Activated T-cell treated with anti-CD3 and anti-CD28 coated beads for 1 hour (primary cell): ENCODE results near the gene ESR1.
"Not testable (repeated sequence)": the region's sequence is repeated elsewhere in the genome, so short reads cannot be mapped to it uniquely, and the experiment has no call there.

Experiments used
- DNase-seq: peaks from one replicate; pipeline ENCODE4 v3.0.0-alpha.2; 2020; ENCODE audit warnings: low read depth

ESR1 gene

DNA sequence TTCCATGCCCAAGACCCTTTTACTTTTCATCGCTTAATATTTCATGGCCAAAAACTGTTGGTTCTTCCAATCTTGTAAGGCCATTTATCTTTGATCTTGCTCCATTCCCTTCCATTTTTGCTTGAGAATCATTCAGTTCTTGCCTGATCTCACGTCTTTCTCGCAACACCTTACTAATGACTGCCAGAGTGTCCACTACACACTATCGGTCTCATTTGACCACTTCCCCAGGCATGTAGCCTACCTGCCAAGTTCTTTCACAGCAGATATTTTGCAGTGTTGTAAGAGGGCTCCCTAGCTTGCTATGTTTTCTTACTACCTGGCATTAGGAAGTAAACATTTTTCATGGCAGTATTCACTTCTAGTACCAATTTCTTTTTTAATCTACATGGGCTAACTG, 248.0 kb downstream of the ESR1 start:
- no peak for DNase-seq

DNA sequence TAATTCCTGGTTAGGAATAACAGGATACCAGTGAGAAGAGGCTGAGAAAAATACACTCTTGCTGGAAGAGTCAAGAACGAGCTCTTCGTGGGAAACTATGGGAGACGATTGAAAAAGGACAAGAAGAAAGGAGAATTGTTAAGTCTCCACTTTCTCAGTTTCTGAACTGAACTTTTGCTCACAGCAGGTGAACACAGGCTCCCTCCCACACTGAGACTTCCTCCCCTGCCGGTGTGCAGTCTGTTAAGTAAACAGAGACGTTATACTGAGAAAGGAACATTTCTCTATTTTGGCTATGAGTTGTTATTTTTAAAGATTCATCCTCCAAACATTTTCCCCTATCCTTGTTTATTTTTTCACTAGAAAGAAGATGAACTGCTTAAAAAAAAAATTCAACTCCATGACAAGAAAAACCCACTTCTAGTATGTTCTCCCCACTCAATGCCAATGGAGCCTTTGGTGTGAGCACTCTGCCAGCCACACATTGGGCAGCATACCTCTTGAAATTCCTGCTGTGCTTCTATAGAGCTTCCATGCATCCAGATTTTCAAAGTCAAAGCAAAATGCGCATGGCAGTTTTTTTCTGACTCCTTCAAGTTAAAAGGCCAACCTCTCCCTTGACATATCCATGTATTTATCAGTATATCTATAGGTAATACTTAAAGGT, 250.5 kb downstream of the ESR1 start:
- DNase-seq = no peak

DNA sequence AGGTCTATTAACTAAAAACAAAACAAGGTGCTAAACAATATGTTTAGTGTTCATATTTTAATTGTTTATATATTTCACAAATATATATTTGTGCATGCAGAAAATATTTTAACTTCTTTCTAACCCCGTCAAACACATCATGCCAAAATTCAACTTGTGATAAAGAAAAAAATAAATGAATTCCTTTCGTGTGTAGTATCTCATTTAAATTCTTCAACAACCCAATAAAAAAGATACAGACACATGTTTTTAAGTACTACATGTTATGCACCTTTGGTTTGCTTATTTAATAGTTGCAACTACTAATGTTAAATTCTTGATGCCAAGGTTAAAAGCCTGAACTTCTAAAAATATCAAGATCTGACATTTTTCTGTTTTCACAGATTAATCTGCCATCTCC, 252.4 kb downstream of the ESR1 start:
- DNase-seq = no peak

DNA sequence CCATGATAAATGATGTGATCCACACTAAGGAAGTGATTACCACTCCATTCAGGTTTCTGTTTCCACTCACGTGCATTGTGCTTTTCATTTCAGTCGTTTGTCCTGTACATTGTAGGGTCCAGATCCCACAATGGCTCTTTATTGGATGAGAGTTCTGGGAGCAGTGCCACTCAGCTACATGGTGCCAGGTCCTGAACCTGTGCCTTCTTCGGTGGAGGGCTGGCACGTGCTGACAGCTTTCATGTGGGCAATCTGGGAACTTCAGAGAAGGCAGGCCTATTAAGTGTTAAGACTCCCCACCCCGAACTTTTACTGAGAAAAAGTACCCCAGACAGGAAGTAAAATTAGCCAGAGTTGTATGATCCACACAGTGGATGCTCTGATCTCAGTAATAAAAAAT, 255.0 kb downstream of the ESR1 start:
- no peak for DNase-seq

DNA sequence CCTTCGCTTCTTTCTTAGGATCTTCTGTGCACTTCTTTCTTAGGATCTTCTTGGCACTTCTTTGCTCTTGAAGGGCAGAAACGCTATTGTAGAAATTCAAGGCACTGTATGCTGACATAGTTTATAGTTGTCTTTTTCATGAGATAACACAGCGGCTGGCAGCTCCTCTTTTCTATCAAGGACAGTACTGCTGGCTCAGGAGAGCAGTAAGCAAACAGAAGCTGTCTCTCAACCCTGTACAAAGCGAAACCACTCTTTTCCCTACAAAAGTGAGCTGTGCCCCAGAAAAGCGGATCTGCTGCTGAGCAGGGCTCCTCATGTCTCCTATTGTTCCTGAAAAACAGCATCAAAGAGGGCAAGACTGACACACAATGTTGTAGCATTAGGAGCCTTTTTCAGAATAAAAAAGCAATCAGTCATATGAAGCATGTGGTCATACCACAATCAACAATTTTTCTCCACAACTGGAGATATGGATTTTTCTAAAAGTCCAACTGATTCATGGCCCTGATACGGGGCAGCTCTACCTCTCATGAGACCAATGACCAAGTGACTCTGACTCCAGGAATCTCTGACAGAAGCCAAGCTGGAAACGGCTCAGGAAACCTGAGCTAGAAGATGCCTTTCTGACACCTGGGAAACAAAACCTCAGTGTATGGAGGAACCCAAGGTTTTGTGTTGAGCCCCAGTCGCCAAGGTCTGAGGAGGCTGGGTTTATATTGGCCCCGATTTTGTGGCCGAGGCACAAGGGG, 255.9 kb downstream of the ESR1 start:
- DNase-seq = no peak

DNA sequence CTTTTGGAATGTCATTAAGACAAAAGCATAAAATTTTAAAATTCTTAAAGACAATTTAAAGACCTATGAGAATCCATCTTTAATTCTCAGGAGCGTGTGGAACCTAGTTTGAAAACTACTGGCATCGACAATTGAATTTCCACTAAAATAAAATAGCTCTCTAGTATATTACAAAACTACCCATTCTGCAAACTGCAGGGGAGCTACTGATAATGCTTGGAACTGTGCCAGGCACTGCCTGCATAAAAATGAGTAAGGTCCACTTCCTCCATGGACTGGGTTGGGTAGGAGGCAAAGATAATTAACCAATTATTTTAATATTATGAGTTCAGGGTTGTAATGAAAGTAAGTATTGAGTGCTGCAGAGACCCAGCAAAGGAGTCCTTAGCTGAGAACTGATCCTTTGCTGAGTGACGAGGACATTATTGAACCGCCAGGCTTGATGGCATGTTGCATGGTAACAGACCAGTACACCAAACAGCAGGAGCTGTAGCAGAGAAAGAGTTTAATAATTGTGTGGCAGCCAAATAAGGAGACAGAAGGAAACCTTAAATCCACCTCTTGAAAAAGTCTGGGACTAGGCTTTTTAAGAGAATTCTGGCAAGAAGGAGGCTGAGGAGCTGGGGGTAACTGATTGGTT, 261.3 kb downstream of the ESR1 start:
- DNase-seq = no peak

DNA sequence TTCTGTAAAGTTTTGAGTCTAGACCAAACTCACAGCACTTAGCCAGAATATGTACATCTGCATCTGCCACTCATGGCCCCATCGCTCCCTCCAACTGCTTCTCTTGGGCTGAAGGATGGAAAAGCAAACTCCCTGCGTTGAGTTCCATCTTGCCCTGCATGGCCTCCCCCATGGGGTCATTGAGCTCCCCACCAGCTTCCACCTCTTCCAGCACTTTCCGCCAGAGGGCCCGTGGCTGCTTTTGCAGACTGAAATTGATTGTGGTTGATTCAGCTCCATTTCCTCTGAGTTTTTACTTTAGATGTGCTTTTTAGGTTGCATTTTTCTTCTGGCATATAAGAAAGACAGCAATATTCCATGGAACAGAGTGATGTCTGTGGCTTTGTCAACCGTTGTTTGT, 263.1 kb downstream of the ESR1 start:
- no peak for DNase-seq

DNA sequence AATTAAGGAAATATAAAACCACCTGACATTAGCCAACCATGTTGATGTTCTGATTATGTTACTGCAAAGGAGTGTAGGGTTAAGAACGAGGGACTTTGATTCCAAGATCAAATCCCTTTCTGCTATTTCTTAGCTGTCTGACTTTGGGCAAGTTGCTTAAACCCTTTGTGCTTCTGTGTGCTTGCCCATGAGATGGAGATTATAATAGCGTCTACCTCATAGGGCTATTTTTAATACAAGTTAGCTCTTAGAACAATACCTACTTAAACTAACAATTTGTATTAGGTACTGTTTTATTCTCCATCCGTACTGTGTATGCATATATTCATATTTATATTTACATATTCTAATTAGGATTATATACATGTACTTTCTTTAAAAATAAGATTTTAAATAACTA, 263.8 kb downstream of the ESR1 start:
- DNase-seq = no peak

DNA sequence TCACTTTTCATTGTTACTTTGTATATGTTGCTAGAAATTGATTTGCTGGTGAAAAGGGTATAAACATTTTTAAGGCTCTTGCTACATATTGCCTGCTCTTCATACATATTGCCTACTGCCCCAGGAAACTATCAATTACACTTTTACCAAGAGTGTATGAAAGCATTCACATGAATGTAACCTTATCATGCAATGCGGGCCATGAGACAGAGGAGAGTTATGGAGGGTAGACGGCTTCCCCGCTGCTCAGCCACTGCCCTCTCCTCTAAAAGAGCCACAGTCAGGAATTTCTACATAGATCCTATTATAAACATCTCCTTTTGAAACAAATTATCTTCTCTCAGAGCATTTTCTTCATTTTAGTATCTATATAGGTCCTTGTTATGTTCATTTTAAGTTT, 264.4 kb downstream of the ESR1 start:
- no peak for DNase-seq

DNA sequence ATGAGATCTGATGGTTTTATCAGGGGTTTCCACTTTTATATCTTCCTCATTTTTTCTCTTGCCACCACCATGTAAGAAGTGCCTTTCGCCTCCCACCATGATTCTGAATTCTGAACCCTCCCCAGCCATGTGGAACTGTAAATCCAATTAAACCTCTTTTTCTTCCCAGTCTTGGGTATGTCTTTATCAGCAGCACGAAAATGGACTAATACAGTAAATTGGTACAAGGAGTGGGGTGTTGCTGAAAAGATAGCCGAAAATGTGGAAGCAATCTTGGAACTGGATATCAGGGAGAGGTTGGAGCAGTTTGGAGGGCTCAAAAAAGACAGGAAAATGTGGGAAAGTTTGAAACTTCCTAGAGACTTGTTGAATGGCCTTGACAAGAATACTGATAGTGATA, 268.8 kb downstream of the ESR1 start:
- DNase-seq = not testable (repeated sequence)

DNA sequence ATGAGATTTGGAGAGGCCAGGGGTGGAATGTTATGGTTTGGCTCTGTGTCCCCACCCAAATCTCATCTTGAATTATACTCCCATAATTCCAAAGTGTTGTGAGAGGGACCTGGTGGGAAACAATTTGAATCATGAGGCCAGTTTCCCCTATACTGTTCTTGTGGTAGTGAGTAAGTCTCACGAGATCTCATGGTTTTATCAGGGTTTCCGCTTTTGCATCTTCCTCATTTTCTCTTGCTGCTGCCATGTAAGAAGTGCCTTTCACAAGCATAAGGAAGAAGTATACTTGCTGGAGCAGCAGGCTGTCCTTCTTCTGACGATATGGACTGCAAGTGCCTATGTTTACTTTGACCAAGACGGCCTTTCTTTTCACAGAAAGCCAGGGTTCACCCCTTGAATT, 270.5 kb downstream of the ESR1 start:
- no peak for DNase-seq

DNA sequence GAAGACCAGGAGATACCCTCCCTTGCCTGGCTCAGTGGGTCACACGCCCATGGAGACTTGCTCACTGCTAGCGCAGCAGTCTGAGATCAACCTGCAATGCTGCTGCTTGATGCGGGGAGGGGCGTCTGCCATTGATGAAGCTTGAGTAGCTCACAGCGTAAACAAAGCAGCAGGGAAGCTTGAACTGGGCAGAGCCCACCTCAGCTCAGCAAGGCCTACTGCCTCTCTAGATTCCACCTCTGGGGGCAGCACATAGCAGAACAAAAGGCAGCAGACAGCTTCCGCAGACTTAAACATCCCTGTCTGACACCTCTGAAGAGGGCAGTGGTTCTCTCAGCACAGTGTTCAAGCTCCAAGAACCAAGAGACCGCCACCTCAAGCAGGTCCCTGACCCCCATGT, 271.3 kb downstream of the ESR1 start:
- no peak for DNase-seq

DNA sequence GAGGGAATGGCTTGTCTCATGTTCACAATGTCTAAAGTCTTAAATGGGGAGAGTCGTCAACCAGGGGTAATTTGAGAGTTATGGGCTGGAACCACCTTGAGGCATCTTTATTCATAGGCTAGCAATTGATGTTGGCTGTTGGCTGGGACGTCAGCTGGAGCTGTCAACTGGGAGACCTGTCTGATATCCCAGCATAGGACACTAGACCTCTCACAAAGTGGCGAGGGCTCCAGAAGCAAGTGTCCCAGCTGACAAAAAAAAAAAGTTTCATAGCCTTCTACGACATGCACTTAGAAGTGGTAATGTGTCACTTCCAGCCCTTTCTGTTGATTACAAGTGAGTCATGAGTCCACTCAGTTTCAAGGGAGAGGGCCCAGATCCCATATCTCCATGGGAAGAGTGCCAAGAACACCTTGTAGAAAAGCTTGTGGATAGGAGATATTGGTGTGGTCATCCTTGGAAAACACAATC, 278.0 kb downstream of the ESR1 start:
- no peak for DNase-seq

DNA sequence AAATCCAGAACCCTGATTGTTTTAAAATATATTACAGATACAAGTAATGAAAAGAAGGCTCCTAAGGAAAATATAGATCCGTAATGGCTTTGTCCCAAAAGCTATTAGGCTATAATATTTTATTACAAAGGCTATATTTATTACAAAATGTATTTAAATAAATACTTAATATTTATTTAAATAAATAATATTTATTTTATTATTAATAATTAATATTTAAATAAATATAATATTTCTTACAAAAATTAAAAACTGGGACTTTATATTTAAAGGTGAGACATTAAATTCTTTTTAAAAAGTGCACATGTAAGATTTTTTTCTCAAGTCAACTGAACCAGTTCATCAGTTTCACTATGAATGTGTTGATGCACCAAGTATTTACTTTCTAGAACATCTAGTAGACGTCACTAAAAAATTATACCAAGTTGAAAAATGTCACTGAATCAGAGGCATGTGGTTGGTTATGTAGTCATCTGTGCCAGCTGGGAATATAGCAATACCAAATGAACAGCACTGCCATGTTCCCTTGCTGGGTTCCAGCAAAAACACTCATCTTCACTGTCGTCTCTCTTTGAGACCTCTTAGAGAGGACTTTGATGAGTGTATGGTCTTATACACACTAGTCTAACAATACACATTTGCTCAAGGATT, 278.9 kb downstream of the ESR1 start:
- DNase-seq = no peak

DNA sequence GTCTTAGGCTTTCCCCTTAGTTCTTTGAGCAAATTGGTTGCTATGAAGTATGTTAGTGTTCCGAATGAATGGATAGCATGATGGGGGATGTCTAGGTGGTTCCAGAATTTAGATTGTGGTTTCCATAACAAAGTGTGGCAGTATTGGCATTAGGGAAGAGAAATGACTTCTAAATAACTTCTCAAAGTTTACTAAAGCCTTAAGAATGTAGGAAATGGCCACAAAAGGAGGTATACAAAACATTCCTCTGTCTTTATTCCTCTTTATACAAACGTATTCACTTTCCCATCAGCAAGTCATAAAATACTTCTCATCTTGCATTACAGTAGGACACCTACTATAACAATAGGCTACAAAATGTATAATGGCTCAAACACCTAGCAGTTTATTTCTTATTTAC, 279.6 kb downstream of the ESR1 start:
- DNase-seq = no peak

DNA sequence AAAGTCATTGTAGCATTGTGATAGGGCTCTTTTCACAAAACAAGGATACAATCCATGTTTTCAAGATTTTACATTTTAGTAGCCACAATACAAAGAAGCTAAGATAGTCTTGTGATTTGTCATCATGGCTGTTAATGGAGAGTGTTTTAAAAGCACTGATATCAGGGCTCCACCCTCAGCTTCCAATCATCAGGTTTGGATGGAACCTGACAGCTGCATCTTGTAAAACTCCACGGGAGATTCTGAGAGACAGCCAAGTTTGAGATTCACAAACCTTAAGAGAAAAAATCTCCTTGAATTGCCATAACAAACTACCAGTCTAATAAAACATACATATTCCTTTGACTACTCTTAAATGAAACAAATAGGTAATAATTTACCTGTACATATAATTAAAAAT, 280.2 kb downstream of the ESR1 start:
- no peak for DNase-seq

DNA sequence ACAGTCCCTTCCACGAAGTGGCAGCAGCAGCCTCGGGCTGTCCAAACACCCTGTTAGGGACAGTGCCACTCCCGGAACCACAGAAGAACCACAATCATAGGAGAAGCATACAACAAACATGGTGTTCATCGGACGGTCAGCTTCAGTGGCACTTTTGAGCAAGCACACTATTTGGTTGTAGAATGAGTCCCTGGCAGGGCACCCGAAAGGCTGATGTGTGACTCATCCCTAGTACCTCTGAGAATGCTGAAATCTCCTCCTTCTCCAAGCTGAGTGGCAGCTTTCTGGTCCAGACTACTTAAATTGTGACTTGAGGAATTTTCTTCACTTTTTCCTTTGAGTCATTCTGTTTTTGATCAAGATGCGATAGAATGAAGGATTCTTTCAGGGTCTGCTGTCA, 282.5 kb downstream of the ESR1 start:
- no peak for DNase-seq

DNA sequence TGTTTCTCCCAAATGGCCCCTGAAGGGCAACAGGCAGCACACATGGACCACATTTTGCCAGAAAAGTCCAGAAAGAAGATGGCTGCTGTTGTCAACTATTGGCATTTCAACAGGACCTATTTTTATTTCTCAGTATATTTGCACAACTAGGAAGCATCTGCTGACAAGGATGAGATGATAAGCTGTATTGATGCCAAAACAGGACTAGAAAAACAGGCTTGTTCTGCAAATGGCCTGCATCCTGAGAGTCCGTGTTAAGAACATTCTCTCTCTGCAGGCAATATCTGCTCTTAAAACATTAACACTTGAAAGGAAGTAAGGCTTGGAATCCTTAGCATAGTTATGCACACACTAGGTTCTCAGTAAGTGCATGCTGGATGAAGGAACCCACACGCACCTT, 283.7 kb downstream of the ESR1 start:
- DNase-seq = no peak

DNA sequence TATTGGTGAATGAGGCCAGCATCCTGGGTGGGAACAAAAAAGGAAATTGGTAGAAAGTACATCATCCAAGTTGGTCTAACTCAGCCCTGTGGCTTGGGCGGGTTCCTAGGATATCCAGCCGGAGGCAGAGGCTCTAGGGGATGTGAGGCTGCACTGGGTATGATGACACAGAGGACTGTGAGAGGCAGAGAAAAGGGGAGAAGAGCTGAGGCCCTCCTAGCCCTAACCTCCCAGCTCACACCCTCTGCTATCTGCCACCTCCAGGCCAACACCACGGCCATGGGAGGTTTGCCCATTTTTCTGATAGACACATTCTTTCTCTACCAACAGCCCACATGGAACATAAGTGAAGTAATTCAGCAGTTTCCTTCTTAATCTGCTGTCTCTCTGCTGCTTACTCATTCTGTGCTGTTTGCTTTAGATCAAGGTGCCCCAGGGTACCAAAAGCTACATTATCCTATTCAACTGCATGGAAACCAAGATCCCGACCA, 284.4 kb downstream of the ESR1 start:
- no peak for DNase-seq

DNA sequence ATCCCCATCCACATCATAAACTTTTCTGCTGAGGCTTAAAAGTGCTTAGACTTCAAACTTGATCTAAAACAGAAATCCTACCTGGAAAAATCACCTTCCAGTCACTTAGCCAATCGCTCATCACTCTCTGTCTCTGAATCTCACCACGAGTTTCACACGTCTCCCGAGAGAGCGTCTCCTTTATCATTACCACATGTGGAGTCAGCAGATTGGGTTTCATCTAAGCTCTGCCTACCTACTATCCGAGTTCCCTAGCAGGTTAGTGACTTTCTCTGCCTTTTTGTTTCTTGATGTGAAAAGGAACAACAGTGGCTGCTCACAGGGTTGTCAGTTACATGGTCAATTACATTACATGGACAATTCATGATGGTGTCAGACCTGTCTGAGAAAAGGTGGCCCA, 286.2 kb downstream of the ESR1 start:
- DNase-seq = no peak

DNA sequence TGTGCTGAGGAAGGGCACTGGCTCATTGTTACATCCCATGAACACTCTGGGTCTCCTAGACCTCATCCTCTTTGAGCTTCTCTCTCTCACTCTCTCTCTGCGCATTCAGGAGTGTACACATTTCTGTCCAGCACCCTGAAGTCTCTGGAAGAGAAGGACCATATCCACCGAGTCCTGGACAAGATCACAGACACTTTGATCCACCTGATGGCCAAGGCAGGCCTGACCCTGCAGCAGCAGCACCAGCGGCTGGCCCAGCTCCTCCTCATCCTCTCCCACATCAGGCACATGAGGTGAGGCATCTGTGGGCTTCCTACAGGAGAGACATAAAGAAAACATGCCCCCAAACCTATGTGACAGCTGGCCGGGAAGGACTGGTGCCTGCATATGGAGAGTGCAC, 286.8 kb downstream of the ESR1 start:
- DNase-seq = no peak

DNA sequence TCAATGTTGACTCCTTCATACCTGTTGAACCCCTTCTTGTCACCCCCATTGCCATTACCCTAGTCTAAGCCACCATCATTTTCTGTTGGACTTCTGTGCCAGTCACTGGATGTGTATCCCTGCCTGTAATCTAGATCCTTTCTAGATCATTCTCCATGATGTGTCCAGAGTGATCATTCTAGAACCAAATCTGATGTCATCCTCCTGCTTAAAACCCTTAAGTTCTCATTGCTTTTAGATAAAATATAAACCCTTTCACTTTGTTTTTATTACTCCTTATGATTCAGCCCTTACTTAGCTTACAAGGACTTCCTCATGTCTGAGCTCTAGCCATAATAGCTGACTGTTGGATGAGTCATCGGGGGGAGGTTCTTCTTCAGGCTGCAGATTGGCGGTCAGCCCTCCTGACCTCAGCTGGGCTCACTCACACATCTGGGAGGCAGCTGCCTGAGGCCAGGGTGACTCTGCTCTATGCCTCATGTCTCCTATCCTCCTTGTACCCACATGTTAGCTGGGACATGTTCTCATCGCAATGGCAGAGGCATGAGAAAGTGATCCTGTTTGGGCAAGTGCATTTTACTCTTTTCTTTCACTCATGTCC, 287.6 kb downstream of the ESR1 start:
- DNase-seq = no peak
